GM12878 (cell line): Measurements from ENCODE around the gene NRSN2. TPM values are rescaled to one million over a fixed set of nuclear protein-coding genes. Genes with fewer than 3 reads are reported as not detected.
A peak's percentile ranks its signal among the peaks of the same experiment; 100 is the strongest.

Source experiments
- BMI1 ChIP-seq: fragments of 450-650 bp; IDR thresholded peaks from 2 replicates; pipeline ENCODE4 v1.6.1; 2016; ENCODE audit warnings: mild to moderate bottlenecking, moderate library complexity, borderline replicate concordance
- CBX5 ChIP-seq: sonication (generic); IDR thresholded peaks from 2 replicates; pipeline ENCODE4 v1.6.1; 2016; ENCODE audit warnings: low read depth, moderate library complexity, mild to moderate bottlenecking, inconsistent platforms
- CEBPB ChIP-seq, 2 experiments: fragments of 150-350 bp in 1 of 2; IDR thresholded peaks; 2 replicates each; pipeline ENCODE4 v1.6.1; 2012 to 2014; ENCODE audit warnings: low read depth in 2 of 2, low read length in 2 of 2, borderline replicate concordance in 1 of 2, inconsistent platforms in 1 of 2
- CHD4 ChIP-seq: fragments of 200-600 bp; sonication (generic); IDR thresholded peaks from 2 replicates; pipeline ENCODE4 v1.6.1; 2016; ENCODE audit warnings: mild to moderate bottlenecking
- CREM ChIP-seq: IDR thresholded peaks from 2 replicates; pipeline ENCODE4 v1.6.1; 2014; ENCODE audit warnings: antibody characterized with exemption, low read depth
- FOS ChIP-seq: IDR thresholded peaks from 3 replicates; pipeline ENCODE4 v1.6.1; 2011; ENCODE audit warnings: borderline replicate concordance; ENCODE audit not compliant: insufficient read length; ENCODE audit errors: extremely low read depth
- FOXK2 ChIP-seq: fragments of 450-650 bp; IDR thresholded peaks from 2 replicates; pipeline ENCODE4 v1.6.1; 2017; ENCODE audit warnings: mild to moderate bottlenecking, moderate library complexity
- GABPA ChIP-seq: IDR thresholded peaks from 2 replicates; pipeline ENCODE4 v1.6.1; 2014; ENCODE audit warnings: antibody characterized with exemption, low read depth, mild to moderate bottlenecking, inconsistent platforms
- IKZF2 ChIP-seq, 2 experiments: fragments of 450-650 bp; IDR thresholded peaks; 2 replicates each; pipeline ENCODE4 v1.6.1; 2017; ENCODE audit warnings: mild to moderate bottlenecking in 2 of 2, moderate library complexity in 2 of 2
- MTA3 ChIP-seq: IDR thresholded peaks from 2 replicates; pipeline ENCODE4 v1.6.1; 2012; ENCODE audit warnings: low read length, inconsistent platforms, borderline replicate concordance
- MXI1 ChIP-seq: fragments of 150-350 bp; IDR thresholded peaks from 2 replicates; pipeline ENCODE4 v1.6.1; 2011; ENCODE audit warnings: low read depth, mild to moderate bottlenecking, inconsistent platforms, low read length, improper control_type of control experiment
- MYC ChIP-seq: IDR thresholded peaks from 2 replicates; pipeline ENCODE4 v1.6.1; 2011; ENCODE audit warnings: mild to moderate bottlenecking, low read length, moderate library complexity, inconsistent platforms; ENCODE audit not compliant: insufficient read depth, insufficient replicate concordance, insufficient read length, severe bottlenecking
- NBN ChIP-seq: fragments of 450-650 bp; IDR thresholded peaks from 2 replicates; pipeline ENCODE4 v1.6.1; 2016
- NFXL1 ChIP-seq: fragments of 450-650 bp; IDR thresholded peaks from 2 replicates; pipeline ENCODE4 v1.6.1; 2017; ENCODE audit warnings: antibody characterized with exemption, mild to moderate bottlenecking, borderline replicate concordance
- NFYB ChIP-seq: IDR thresholded peaks from 2 replicates; pipeline ENCODE4 v1.6.1; 2011; ENCODE audit warnings: low read depth, mild to moderate bottlenecking, low read length, improper control_type of control experiment, moderate library complexity; ENCODE audit not compliant: insufficient read depth
- PAX5 ChIP-seq: IDR thresholded peaks from 2 replicates; pipeline ENCODE4 v1.6.1; 2011; ENCODE audit warnings: low read depth, low read length, borderline replicate concordance
- RAD51 ChIP-seq: fragments of 450-650 bp; IDR thresholded peaks from 2 replicates; pipeline ENCODE4 v1.6.1; 2016; ENCODE audit warnings: moderate library complexity, mild to moderate bottlenecking, inconsistent platforms
- SMAD5 ChIP-seq: IDR thresholded peaks from 2 replicates; pipeline ENCODE4 v1.6.1; 2016; ENCODE audit warnings: antibody characterized with exemption, low read depth
- SMC3 ChIP-seq: IDR thresholded peaks from 2 replicates; pipeline ENCODE4 v1.6.1; 2011; ENCODE audit warnings: low read length, improper control_type of control experiment, borderline replicate concordance
- SPI1 ChIP-seq: IDR thresholded peaks from 2 replicates; pipeline ENCODE4 v1.6.1; 2011; ENCODE audit warnings: low read depth, mild to moderate bottlenecking, low read length, moderate library complexity, borderline replicate concordance; ENCODE audit not compliant: insufficient read depth
- TAF1 ChIP-seq: IDR thresholded peaks from 2 replicates; pipeline ENCODE4 v1.6.1; 2011; ENCODE audit warnings: mild to moderate bottlenecking, low read depth, low read length, borderline replicate concordance
- TBL1XR1 ChIP-seq: IDR thresholded peaks from 2 replicates; pipeline ENCODE4 v1.6.1; 2012; ENCODE audit warnings: low read depth, low read length, improper control_type of control experiment
- WRNIP1 ChIP-seq: IDR thresholded peaks from 2 replicates; pipeline ENCODE4 v1.6.1; 2011; ENCODE audit warnings: low read depth, low read length, improper control_type of control experiment, borderline replicate concordance
- YY1 ChIP-seq: IDR thresholded peaks from 2 replicates; pipeline ENCODE4 v1.6.1; 2011; ENCODE audit warnings: low read depth, mild to moderate bottlenecking, low read length
- ZBED1 ChIP-seq: IDR thresholded peaks from 2 replicates; pipeline ENCODE4 v1.6.1; 2016; ENCODE audit warnings: borderline replicate concordance
- ZNF207 ChIP-seq: fragments of 450-650 bp; IDR thresholded peaks from 2 replicates; pipeline ENCODE4 v1.6.1; 2014; ENCODE audit warnings: antibody characterized with exemption, mild to moderate bottlenecking, borderline replicate concordance
- ZNF24 ChIP-seq: fragments of 450-650 bp; IDR thresholded peaks from 2 replicates; pipeline ENCODE4 v1.6.1; 2017; ENCODE audit warnings: antibody characterized with exemption, mild to moderate bottlenecking
- ZZZ3 ChIP-seq: IDR thresholded peaks from 2 replicates; pipeline ENCODE4 v1.6.1; 2011; ENCODE audit warnings: low read depth; ENCODE audit not compliant: control insufficient read depth, insufficient read length
- polyA plus RNA-seq, 11 experiments: library from polyadenylated mRNA; depleted of rRNA in 4 of 11; unstranded in 6 of 11; stranded (reverse) in 5 of 11; fragments of >200 nt; fragmentation: Nextera tagmentation in 4 of 11; fragmentation: Illumina TruSeq in 1 of 11; extraction: Ambion mirVana in 4 of 11; extraction: Trizol in 1 of 11; gene quantifications; 1 replicate in 1 of 11; 2 replicates in 10 of 11; pipeline versions ENCODE4 v1.2.1 to v1.2.3, GENCODE V29; 2011 to 2016; ENCODE audit warnings: inconsistent platforms in 2 of 11, missing spikeins in 2 of 11, low read depth in 1 of 11
- total RNA-seq, 4 experiments: library from RNA; depleted of rRNA in 3 of 4; stranded (reverse); fragments of >200 nt in 3 of 4; fragmentation: Illumina TruSeq in 1 of 4; extraction: Trizol in 1 of 4; gene quantifications; 2 replicates each; pipeline versions ENCODE4 v1.2.1 to v1.2.3, GENCODE V29; 2013 to 2021
- TF ChIP-seq, protein P1 (sequence below): IDR thresholded peaks from 2 replicates; pipeline ENCODE4 v1.6.1; 2012; ENCODE audit warnings: low read depth, low read length, improper control_type of control experiment
- TF ChIP-seq, protein P2 (sequence below): fragments of 450-650 bp; IDR thresholded peaks from 2 replicates; pipeline ENCODE4 v1.6.1; 2018; ENCODE audit warnings: mild to moderate bottlenecking, low read depth, moderate library complexity; ENCODE audit not compliant: partially characterized antibody

NRSN2 gene
- total and polyA plus RNA-seq, 10 of the 15 experiments (the other 5 are each of a cell fraction or from before 2014, with no cell fraction given) = 6.2 to 32.4 (median 13.0) TPM

DNA sequence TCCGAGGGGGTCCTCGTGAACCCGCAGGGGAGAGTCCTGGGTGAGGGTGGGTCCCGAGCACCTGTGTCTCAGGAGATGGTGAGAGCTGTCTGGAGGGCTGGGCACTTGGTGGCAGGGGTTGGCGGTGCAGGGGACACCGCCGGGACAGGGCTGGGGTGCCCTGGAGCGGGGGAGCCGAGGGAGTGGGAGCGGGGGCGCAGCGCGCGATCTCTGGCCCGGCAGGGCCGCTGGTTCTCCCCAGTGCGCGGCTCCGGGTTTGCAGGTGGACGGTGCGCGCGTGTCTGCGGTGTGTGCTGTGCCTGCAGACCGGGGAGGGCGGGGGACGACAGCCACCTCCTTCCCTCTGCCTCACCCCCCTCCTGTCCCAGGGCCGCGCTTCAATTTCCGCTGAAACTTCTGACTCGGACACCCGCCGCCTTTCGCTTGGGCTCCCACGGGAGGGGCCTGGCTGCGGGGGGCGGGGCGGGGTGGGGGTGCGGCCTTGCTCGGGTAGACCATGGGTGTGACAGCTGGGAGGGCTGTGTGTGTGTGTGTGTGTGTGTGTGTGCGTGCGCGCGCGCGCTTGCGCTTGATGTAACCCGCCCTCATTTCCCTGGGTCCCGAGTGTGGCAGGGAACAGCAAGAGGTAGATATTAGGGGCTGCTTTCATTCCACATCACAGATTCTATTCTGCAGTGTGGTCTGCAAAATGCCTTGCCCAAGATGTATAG, 34.8 kb downstream of the NRSN2 start (continued):
- TF ChIP-seq, protein P1, sequence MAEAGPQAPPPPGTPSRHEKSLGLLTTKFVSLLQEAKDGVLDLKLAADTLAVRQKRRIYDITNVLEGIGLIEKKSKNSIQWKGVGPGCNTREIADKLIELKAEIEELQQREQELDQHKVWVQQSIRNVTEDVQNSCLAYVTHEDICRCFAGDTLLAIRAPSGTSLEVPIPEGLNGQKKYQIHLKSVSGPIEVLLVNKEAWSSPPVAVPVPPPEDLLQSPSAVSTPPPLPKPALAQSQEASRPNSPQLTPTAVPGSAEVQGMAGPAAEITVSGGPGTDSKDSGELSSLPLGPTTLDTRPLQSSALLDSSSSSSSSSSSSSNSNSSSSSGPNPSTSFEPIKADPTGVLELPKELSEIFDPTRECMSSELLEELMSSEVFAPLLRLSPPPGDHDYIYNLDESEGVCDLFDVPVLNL = no peak
- TF ChIP-seq PAX5 (peak; percentile 38; the same call in 1 of the 2 replicates), CBX5 (no peak), CREM (peak; percentile 29; the same call in 1 of the 2 replicates), MTA3 (no peak), RAD51 (no peak), CEBPB (IDR thresholded peaks at IDR 0.05; ENCODE audit: borderline replicate concordance in 1 of 2, low read depth in 2 of 2, low read length in 2 of 2) (no peak), NFXL1 (no peak), BMI1 (no peak), GABPA (no peak), MXI1 (peak; percentile 32; the same call in 1 of the 2 replicates), IKZF2 (IDR thresholded peaks at IDR 0.05) (peak in 1 of 2 experiments; percentile 16; a peak in 1 of 4 replicates), TBL1XR1 (no peak), SPI1 (no peak), ZZZ3 (no peak), FOS (no peak), SMC3 (no peak), FOXK2 (no peak), NBN (0 out of 2 replicates have a peak, but pooled peaks have one; percentile 59), TAF1 (no peak), SMAD5 (no peak), CHD4 (no peak), ZNF24 (no peak), WRNIP1 (no peak), ZNF207 (no peak), YY1 (no peak), MYC (no peak), NFYB (no peak), ZBED1 (no peak)
- TF ChIP-seq, protein P2, sequence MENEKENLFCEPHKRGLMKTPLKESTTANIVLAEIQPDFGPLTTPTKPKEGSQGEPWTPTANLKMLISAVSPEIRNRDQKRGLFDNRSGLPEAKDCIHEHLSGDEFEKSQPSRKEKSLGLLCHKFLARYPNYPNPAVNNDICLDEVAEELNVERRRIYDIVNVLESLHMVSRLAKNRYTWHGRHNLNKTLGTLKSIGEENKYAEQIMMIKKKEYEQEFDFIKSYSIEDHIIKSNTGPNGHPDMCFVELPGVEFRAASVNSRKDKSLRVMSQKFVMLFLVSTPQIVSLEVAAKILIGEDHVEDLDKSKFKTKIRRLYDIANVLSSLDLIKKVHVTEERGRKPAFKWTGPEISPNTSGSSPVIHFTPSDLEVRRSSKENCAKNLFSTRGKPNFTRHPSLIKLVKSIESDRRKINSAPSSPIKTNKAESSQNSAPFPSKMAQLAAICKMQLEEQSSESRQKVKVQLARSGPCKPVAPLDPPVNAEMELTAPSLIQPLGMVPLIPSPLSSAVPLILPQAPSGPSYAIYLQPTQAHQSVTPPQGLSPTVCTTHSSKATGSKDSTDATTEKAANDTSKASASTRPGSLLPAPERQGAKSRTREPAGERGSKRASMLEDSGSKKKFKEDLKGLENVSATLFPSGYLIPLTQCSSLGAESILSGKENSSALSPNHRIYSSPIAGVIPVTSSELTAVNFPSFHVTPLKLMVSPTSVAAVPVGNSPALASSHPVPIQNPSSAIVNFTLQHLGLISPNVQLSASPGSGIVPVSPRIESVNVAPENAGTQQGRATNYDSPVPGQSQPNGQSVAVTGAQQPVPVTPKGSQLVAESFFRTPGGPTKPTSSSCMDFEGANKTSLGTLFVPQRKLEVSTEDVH = no peak
